ENCODE measurements around the gene AGA. TPM values are rescaled to one million over a fixed set of nuclear protein-coding genes. Genes with fewer than 3 reads are reported as not detected.

Gene AGA
- total RNA-seq, 3 donors from 2014 or later, result 13.7 to 20.5 (median 16.4) TPM

DNA sequence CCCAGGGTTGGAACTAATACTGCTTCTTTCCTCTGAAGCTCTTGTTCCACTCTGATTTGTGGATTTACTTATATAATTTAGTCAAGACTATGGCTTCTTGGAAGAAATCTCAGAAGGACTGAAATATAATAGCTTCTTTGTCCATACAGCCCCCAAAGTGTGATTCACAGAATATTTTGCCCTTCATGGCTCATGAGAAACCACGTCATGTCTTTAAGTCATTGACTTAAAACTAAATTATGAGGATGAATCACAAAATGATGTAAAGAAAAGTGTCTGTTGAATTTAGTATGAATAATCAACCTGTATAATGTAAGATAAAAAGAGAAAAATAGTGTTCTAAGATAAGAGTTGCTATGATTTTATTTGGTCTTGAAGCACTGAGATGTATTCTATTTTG is 43.3 kb upstream of the AGA start:
- intact Hi-C loops (cut with DNase I, micrococcal nuclease), result no loop called here
- no peak for ATAC-seq
- no peak overlapping the region for H3K4me3 ChIP-seq
- H3K9me3 ChIP-seq, result no peaks in the 10 kb centered on the region
- TF ChIP-seq, protein P1, sequence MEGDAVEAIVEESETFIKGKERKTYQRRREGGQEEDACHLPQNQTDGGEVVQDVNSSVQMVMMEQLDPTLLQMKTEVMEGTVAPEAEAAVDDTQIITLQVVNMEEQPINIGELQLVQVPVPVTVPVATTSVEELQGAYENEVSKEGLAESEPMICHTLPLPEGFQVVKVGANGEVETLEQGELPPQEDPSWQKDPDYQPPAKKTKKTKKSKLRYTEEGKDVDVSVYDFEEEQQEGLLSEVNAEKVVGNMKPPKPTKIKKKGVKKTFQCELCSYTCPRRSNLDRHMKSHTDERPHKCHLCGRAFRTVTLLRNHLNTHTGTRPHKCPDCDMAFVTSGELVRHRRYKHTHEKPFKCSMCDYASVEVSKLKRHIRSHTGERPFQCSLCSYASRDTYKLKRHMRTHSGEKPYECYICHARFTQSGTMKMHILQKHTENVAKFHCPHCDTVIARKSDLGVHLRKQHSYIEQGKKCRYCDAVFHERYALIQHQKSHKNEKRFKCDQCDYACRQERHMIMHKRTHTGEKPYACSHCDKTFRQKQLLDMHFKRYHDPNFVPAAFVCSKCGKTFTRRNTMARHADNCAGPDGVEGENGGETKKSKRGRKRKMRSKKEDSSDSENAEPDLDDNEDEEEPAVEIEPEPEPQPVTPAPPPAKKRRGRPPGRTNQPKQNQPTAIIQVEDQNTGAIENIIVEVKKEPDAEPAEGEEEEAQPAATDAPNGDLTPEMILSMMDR (IDR thresholded peaks at IDR 0.05), result no peak
- no peaks in the 10 kb centered on the region for H3K36me3 ChIP-seq (ENCODE audit: low read depth)
- no peaks in the 10 kb centered on the region for H3K4me1 ChIP-seq (ENCODE audit: low read depth)
- no peak for DNase-seq

DNA sequence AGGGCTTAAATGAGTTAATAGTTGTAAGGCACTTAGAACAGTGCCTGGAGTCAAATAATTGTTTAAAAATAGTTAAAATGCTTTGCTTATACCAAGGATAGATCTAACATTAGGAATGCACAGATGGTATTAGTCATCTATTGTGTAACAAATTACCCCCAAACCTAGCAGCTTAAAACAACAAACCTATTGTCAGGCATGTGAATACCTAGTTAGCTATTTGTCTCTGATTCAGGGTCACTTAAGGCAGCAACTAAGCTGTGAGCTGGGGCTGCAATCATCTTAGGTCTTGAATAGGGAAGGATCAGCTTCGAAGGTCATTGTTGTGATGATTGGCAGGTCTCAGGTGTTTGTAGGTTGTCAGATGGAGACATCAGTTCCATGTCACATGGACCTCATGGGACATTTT is 42.4 kb upstream of the AGA start:
- TF ChIP-seq, protein P1 (IDR thresholded peaks at IDR 0.05), result no peak
- Histone ChIP-seq H3K36me3 (ENCODE audit: low read depth) (no peaks in the 10 kb centered on the region), H3K4me3 (no peak overlapping the region), H3K9me3 (no peaks in the 10 kb centered on the region), H3K4me1 (ENCODE audit: low read depth) (no peaks in the 10 kb centered on the region)
- no peak for ATAC-seq
- intact Hi-C loops (cut with DNase I, micrococcal nuclease), result no loop called here
- DNase-seq, result no peak

DNA sequence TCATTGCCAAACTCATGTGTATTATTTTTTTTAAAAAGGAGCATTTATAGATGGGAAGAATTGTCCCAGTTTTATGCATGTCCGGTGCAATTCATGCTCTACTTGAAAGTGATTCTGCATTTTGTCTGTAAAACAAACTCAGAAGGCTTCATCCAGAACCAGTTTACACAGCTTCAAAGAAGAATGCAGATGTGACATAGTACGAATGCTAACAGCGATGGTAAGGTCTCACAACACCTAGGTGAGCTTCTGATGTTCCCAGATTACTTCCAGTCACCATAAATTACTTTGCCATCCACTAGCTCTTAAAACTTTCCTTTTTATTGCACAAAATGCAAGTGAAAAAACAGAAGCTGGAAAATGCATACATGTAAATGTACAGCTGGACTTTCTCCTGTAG is 41.5 kb upstream of the AGA start:
- H3K9me3 ChIP-seq, result no peaks in the 10 kb centered on the region
- DNase-seq (no peak), ATAC-seq (no peak)
- no peaks in the 10 kb centered on the region for H3K36me3 ChIP-seq (ENCODE audit: low read depth)
- no peaks in the 10 kb centered on the region for H3K4me1 ChIP-seq (ENCODE audit: low read depth)
- intact Hi-C loops (cut with DNase I, micrococcal nuclease), result no loop called here
- TF ChIP-seq, protein P1 (IDR thresholded peaks at IDR 0.05), result no peak
- H3K4me3 ChIP-seq, result no peak overlapping the region

DNA sequence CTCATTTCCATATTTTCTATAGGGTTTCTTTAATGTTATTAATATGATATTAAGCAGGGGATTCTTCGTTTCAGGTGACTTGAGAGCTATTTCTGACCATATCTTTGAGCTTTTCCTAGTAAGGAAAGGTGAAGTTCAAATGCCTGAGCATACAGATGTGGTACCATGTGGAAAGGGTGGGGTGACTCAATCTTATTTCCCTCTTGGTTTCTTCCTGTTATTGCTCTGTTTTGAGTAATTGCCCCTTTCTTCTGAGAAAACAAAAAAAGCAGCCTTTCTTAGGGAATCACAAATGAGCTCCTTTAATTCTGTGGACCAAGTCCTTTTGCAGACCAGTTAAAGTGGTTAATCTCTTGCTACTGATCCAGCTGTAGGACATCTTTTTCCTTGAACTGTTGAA is 41.0 kb upstream of the AGA start:
- no peaks in the 10 kb centered on the region for H3K4me1 ChIP-seq (ENCODE audit: low read depth)
- ATAC-seq (no peak), DNase-seq (no peak)
- intact Hi-C loops (cut with DNase I, micrococcal nuclease), result no loop called here
- TF ChIP-seq, protein P1 (IDR thresholded peaks at IDR 0.05), result no peak
- H3K4me3 ChIP-seq, result no peak overlapping the region
- H3K36me3 ChIP-seq (ENCODE audit: low read depth), result no peaks in the 10 kb centered on the region
- no peaks in the 10 kb centered on the region for H3K9me3 ChIP-seq

DNA sequence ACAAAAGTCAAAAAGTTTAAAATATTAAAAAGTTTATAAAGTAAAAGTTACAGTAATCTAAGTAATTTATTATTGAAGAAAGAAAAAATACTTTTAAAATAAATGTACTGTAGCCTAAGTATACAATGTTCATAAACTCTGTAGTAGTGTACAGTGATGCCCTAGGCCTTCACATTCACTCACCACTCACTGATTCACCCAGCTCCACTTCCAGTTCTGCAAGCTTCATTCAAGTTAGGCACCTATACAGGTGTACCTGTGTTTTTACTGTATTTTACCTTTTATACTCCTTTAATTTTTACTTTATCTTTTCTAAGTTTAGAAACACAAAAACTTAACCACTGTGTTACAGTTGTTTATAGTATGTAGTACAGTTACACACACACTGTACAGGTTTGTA is 40.1 kb upstream of the AGA start:
- Histone ChIP-seq H3K9me3 (no peaks in the 10 kb centered on the region), H3K4me1 (ENCODE audit: low read depth) (no peaks in the 10 kb centered on the region), H3K36me3 (ENCODE audit: low read depth) (no peaks in the 10 kb centered on the region), H3K4me3 (no peak overlapping the region)
- DNase-seq (no peak), ATAC-seq (no peak)
- TF ChIP-seq, protein P1 (IDR thresholded peaks at IDR 0.05), result no peak
- intact Hi-C loops (cut with DNase I, micrococcal nuclease), result no loop called here

DNA sequence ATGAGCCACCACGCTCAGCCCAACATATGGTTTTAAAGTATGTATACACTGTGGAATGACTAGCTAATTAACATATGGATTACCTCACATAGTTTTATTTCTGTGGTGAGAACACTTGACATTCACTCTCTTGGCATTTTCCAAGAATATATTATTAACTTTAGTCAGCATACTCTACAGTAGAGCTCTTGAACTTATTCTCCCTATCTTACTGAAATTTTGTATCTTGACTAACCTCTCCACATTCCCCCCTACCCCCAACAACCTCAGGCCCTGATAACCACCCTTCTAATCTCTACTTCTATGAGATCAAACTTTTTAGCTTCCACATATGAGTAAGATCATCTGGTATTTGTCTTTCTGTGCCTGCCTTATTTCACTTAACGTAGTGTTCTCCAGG is 38.6 kb upstream of the AGA start:
- intact Hi-C loops (cut with DNase I, micrococcal nuclease), result no loop called here
- no peaks in the 10 kb centered on the region for H3K4me1 ChIP-seq (ENCODE audit: low read depth)
- no peaks in the 10 kb centered on the region for H3K36me3 ChIP-seq (ENCODE audit: low read depth)
- no peak for DNase-seq
- TF ChIP-seq, protein P1 (IDR thresholded peaks at IDR 0.05), result no peak
- H3K9me3 ChIP-seq, result no peaks in the 10 kb centered on the region
- no peak for ATAC-seq
- H3K4me3 ChIP-seq, result no peak overlapping the region
